Hypothalamus (tissue), 51 donors: ENCODE data around the gene GZMB.
"Not testable (repeated sequence)": the region's sequence is repeated elsewhere in the genome, so short reads cannot be mapped to it uniquely, and the experiment has no call there.

Experiments
- DNase-seq, 51 donors: peaks; one replicate each; lab custom pipeline; 2025; lab: John Stamatoyannopoulos, UW

Gene GZMB

DNA sequence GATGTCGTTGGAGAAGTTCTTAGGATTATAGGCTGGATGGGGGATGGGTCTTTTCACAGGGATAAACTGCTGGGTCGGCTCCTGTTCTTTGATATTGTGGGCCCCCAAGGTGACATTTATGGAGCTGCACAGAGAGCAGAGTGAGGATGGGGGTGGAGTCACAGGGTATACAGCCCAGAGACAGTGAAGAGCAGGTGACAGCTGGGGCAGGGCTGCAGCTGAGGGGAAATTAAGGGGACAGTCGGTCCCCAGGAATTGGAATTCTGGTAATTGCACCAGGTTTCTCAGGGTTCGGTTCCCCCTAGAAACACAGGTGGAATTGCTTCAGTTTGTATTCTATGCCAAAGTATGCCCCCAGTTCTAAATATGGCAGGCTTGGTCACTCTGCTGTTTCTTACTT lies 1.7 kb downstream of the GZMB start:
- peak in 1 of 51 donors; percentile 10 for DNase-seq

GRCh38 chr14:24631749-24632335 lies 2.1 kb downstream of the GZMB start:
- peak in 2 of 51 donors; percentile 3 to 100 for DNase-seq

DNA sequence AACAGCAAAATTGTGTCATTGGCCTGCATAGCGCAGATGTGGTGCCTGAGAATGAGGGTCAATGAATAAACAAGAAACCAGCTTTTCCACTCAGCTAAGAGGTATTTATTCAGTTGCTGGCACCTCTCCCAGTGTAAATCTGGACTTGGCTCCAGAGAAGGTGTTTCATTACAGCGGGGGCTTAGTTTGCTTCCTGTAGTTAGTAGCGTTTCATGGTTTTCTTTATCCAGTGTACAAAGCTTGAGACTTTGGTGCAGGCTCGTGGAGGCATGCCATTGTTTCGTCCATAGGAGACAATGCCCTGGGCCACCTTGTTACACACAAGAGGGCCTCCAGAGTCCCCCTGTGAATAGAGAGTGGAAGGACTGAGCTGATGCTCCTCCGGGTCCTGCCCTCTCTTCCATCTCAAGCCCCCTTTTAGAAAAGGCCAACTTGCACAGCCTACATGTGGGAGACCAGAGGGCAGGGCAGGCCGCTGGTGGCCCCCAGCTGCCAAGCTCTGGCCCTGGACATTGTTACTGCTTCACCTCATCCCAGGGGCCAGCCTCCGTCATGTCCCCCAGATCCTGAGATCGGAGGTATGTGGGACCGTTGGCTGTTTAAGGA lies 3.0 kb downstream of the GZMB start:
- DNase-seq: peak in 1 of 51 donors; percentile 79

- no peak for DNase-seq
These were observed 3.7 kb downstream of the GZMB start for GRCh38 chr14:24630087-24630871.

GRCh38 chr14:24629521-24629920 lies 4.5 kb downstream of the GZMB start:
- no peak for DNase-seq

GRCh38 chr14:24613747-24614146 lies 20.2 kb downstream of the GZMB start:
- no peak for DNase-seq

- no peak for DNase-seq
These were observed 20.7 kb downstream of the GZMB start for GRCh38 chr14:24613241-24613640.

DNA sequence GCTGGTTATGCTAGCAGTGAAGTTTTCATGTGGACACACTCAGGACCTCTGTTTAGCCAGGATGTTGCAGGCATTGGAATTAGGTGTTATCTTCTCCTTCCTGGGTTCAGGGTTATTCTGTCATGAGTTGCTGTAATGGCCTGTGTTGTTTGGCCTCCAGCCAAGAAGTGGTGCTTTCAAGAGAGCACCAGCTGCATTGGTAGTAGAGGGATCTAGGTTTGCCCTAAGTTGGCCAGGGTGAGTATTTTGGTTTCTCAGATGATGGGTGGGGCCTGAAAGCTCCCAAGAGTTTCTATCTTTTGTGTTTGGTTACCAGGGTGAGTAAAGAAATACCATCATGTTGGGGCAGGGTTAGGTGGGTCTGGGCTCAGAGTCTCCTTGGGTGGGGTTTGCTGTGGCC lies 21.8 kb downstream of the GZMB start:
- no peak for DNase-seq

- no peak for DNase-seq
These were observed 24.2 kb downstream of the GZMB start, which contains the start of gene GZMH for GRCh38 chr14:24609655-24610344. Gene GZMH (minus strand): TSS chr14:24609685. CDS start chr14:24609613, 72 bp downstream.

DNA sequence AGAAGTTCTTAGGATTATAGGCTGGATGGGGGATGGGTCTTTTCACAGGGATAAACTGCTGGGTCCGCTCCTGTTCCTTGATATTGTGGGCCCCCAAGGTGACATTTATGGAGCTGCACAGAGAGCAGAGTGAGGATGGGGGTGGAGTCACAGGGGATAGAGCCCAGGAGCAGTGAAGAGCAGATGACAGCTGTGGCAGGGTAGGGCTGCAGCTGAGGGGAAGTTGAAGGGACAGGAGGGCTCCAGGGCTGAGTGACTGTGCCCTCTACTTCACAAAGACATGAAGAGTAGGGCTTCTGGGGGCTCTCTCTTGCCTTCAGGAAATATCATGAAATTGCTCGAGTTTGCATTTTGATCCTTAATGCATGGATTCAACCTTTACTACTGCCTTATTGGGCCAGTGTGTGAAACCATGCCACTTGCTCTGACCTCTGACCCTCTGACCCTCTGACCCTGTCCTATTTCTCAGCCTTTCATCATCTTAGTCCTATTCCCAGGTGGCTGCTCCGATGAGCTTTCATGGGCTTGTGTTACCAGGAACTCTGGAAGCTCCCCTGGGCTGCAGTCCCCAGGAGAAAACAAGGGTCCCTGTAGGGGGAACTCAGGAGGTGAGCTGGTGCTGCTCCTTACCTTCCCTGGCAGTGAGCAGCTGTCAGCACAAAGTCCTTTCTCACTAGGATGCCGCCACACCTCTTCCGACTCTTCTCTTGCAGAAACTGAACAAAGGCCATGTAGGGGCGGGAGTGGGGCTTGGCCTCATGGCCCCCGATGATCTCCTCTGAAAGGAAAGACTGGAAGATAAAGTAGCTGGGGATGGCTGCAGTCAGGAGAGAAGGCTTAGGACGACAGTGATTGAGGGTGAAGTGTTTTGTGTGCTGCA lies 26.1 kb downstream of the GZMB start:
- no peak for DNase-seq

DNA sequence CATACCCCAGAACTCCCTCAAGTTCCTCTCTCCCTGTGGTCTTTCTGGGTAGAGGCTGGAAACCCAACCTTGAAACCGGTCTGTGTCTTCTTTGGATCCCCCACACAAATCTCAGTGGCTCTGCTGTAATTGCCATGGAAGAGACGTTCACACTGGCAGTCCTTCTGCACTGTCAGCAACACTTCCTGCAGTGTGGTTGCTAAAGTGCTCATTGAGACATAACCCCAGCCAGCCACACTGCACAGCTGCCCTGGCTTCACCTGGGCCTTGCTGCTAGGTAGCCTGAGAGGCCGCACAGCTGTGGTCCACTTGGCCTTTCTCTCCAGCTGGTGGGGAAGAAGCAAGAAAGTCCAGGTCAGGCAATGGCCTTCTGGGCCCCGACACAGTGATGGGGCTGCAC lies 26.9 kb downstream of the GZMB start:
- no peak for DNase-seq

GRCh38 chr14:24606297-24606696 lies 27.7 kb downstream of the GZMB start:
- no peak for DNase-seq

DNA sequence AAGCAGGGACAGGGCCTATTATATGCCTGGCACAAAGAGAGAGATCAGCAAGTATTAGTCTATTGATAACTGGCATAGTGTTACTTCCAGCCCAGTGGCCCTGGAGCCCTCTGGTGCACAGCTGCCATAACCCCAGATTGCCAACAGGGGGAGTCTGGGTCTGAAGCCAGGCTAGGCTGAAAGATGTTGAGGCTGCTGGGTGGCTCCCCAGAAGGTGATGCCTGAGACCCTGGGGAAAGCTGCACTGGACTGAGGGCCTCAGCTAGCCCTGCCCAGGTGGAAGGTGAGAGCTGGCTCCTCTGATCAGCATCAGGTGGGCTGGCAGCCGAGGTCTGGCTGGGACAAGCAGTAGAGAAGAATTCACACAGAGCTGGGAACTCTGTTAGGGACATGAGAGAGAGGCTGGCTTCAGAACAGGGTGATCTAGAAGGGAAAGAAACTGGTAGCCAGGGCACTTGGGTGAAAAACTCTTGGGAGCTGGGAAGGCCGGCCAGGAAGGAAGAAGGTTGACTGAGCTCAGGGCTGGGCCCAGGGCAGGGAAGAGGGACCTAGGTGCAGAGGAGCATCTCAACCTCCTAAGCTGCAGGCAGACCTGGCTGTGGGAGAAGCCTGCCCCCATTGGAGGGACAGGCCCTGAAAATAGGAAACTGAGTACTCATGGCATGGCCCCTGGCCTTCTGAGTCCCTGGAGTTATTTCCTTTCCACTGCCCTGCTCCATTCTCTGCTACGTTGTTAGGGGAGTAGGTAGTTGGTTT lies 28.4 kb downstream of the GZMB start:
- DNase-seq: peak in 2 of 51 donors; percentile 1 to 5

GRCh38 chr14:24597403-24597802 lies 36.6 kb downstream of the GZMB start:
- DNase-seq: no peak

GRCh38 chr14:24595073-24595808 lies 38.7 kb downstream of the GZMB start:
- no peak for DNase-seq

DNA sequence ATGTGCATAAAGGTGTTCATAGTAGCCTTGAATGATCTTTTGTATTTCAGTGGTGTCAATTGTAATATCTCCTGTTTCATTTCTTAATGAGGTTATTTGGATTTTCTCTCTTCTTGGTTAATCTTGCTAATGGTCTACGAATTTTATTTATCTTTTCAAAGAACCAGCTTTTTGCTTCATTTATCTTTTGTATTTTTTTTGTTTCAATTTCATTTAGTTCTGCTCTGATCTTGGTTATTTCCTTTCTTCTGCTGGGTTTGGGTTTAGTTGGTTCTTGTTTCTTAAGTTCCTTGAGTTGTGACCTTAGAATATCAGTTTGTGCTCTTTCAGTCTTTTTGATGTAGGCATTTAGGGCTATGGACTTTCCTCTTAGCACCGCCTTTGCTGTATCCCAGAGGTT lies 43.0 kb downstream of the GZMB start:
- DNase-seq: not testable (repeated sequence)

DNA sequence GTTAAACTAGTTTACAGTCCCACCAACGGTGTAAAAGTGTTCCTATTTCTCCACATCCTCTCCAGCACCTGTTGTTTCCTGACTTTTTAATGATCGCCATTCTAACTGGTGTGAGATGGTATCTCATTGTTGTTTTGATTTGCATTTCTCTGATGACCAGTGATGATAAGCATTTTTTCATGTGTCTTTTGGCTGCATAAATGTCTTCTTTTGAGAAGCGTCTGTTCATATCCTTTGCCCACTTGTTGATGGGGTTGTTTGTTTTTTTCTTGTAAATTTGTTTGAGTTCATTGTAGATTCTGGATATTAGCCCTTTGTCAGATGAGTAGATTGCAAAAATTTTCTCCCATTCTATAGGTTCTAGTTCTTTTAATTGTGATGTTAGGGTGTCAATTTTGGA lies 49.6 kb downstream of the GZMB start:
- DNase-seq: not testable (repeated sequence)
